PC-3 (cell line): ENCODE results near the gene FLT1.

Experiments
- CTCF ChIP-seq: fragments of 300-600 bp; sonication (generic); conservative IDR thresholded peaks from 2 replicates; pipeline ENCODE4 v1.5.1; 2017; ENCODE audit warnings: antibody characterized with exemption, low read depth, mild to moderate bottlenecking, low read length
- EZH2 ChIP-seq: fragments of 300-600 bp; sonication (generic); IDR thresholded peaks from one replicate; pipeline ENCODE4 v1.6.1; 2017; ENCODE audit warnings: antibody characterized with exemption, mild to moderate bottlenecking, low read length; ENCODE audit not compliant: unreplicated experiment
- EZH2phosphoT487 ChIP-seq: fragments of 300-600 bp; sonication (generic); IDR thresholded peaks from 2 replicates; pipeline ENCODE4 v1.6.1; 2018; ENCODE audit warnings: mild to moderate bottlenecking, antibody characterized with exemption, low read length, borderline replicate concordance

- TF ChIP-seq CTCF, result no peak
- TF ChIP-seq EZH2phosphoT487, result no peak
- TF ChIP-seq EZH2, result no peak
Observed at GRCh38 chr13:28338742-28339141, 156.2 kb downstream of the FLT1 start.
